Sigmoid colon (tissue), 7 donors: ENCODE measurements around the gene HBG1. TPM values are rescaled to one million over a fixed set of nuclear protein-coding genes. Genes with fewer than 3 reads are reported as not detected.

ENCODE experiments used
- DNase-seq: peaks from one replicate; pipeline ENCODE4 v3.0.0-alpha.2; 2019
- H3K27ac ChIP-seq, 4 donors: fragments of 200-600 bp; sonication (generic); one replicate each; pipeline ENCODE4 v1.5.1; 2016 to 2019; ENCODE audit warnings: mild to moderate bottlenecking in 1 of 4
- H3K27me3 ChIP-seq, 3 donors: fragments of 200-600 bp; sonication (generic); one replicate each; pipeline ENCODE4 v1.5.1; 2019; ENCODE audit warnings: mild to moderate bottlenecking in 1 of 3
- H3K36me3 ChIP-seq, 4 donors: fragments of 200-600 bp; sonication (generic); one replicate each; pipeline ENCODE4 v1.5.1; 2016 to 2019
- H3K4me1 ChIP-seq, 4 donors: fragments of 200-600 bp; sonication (generic); one replicate each; pipeline ENCODE4 v1.5.1; 2017 to 2019
- H3K4me3 ChIP-seq, 4 donors: fragments of 200-600 bp; sonication (generic); one replicate each; pipeline ENCODE4 v1.5.1; 2017 to 2019; ENCODE audit warnings: mild to moderate bottlenecking in 2 of 4, moderate library complexity in 1 of 4
- H3K9me3 ChIP-seq, 4 donors: fragments of 200-600 bp in 3 of 4; sonication (generic) in 3 of 4; one replicate each; pipeline versions ENCODE4 v1.5.1 to v1.6.1; 2013 to 2019
- CTCF ChIP-seq, 4 experiments: fragments of 450-650 bp in 3 of 4; fragments of 200-600 bp in 1 of 4; IDR thresholded peaks; one replicate each; pipeline ENCODE4 v1.5.1; 2016 to 2019; ENCODE audit warnings: antibody characterized with exemption in 4 of 4, mild to moderate bottlenecking in 3 of 4, moderate library complexity in 2 of 4
- EP300 ChIP-seq, 4 donors: sonication (generic); formaldehyde crosslinking; IDR thresholded peaks; one replicate each; pipeline ENCODE4 v1.6.1; 2017; ENCODE audit warnings: antibody characterized with exemption in 4 of 4
- POLR2A ChIP-seq, 2 donors: fragments of 450-650 bp; IDR thresholded peaks; one replicate each; pipeline ENCODE4 v1.6.1; 2016; ENCODE audit warnings: antibody characterized with exemption in 2 of 2, mild to moderate bottlenecking in 2 of 2, moderate library complexity in 2 of 2
- POLR2AphosphoS5 ChIP-seq, 4 donors: sonication (generic); formaldehyde crosslinking; IDR thresholded peaks; one replicate each; pipeline ENCODE4 v1.6.1; 2017; ENCODE audit warnings: antibody characterized with exemption in 4 of 4
- WGBS, 2 donors: extraction: QIAGEN DNeasy Blood & Tissue Kit; methylation state at CpG; one replicate each; pipeline ENCODE4 v1.1.7; 2013; 5-methylcytosine and 5-hydroxymethylcytosine counted together
- intact Hi-C: fragments of 100-400 bp; cut with DNase I; formaldehyde crosslinking; loops from one replicate; pipeline ENCODE4 v1.15.1; 2023
- polyA plus RNA-seq, 3 donors: library from polyadenylated mRNA; stranded (reverse); fragments of 200-250 nt; gene quantifications; one replicate each; pipeline ENCODE4 v1.2.3, GENCODE V29; 2013
- total RNA-seq, 4 donors: library from RNA; depleted of rRNA; stranded (reverse); fragments of >200 nt; gene quantifications; one replicate each; pipeline ENCODE4 v1.1.0, GENCODE V29; 2016
- donor health status: healthy with polysubstance abuse.
- donor health status: Bipolar disorder and iron deficiency.
- donor health status: healthy.

The HBG1 gene
- total and polyA plus RNA-seq, 7 donors = not detected

DNA sequence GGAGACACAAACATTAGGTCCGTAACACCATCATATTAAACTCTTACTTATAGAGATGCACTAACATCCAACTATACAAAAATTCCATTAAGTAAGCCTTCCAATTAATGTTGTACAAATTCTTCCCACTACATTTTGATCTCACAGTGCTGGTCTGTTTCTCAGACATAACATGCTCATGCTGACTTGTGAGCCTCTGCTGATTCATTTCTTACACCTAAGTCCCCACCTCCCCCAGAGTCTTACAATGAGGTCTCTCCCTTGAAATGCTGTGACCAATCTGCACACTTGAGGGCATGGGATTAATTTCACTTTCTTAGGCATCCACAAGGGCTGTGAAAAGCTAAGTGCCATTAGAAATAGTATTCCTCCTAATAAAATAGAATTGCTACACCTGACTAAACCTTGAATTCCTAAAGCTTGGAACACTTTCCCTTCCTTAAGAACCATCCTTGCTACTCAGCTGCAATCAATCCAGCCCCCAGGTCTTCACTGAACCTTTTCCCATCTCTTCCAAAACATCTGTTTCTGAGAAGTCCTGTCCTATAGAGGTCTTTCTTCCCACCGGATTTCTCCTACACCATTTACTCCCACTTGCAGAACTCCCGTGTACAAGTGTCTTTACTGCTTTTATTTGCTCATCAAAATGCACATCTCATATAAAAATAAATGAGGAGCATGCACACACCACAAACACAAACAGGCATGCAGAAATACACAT, 2.0 kb downstream of the HBG1 start:
- intact Hi-C loops = no loop called here
- TF ChIP-seq POLR2A (IDR thresholded peaks at IDR 0.05) = no peak
- no peak for TF ChIP-seq POLR2AphosphoS5 (IDR thresholded peaks at IDR 0.05)
- no peak for TF ChIP-seq CTCF (IDR thresholded peaks at IDR 0.05)
- TF ChIP-seq EP300 (IDR thresholded peaks at IDR 0.05) = no peak
- WGBS, 2 donors = 75 to 89% methylated on average over 3 of the region's 3 CpGs
- Histone ChIP-seq H3K36me3 (no peaks in the 10 kb centered on the region), H3K9me3 (no peaks in the 10 kb centered on the region), H3K27me3 (no peaks in the 10 kb centered on the region), H3K4me1 (no peaks in the 10 kb centered on the region), H3K27ac (no peak overlapping the region), H3K4me3 (no peak overlapping the region)
- DNase-seq = no peak

DNA sequence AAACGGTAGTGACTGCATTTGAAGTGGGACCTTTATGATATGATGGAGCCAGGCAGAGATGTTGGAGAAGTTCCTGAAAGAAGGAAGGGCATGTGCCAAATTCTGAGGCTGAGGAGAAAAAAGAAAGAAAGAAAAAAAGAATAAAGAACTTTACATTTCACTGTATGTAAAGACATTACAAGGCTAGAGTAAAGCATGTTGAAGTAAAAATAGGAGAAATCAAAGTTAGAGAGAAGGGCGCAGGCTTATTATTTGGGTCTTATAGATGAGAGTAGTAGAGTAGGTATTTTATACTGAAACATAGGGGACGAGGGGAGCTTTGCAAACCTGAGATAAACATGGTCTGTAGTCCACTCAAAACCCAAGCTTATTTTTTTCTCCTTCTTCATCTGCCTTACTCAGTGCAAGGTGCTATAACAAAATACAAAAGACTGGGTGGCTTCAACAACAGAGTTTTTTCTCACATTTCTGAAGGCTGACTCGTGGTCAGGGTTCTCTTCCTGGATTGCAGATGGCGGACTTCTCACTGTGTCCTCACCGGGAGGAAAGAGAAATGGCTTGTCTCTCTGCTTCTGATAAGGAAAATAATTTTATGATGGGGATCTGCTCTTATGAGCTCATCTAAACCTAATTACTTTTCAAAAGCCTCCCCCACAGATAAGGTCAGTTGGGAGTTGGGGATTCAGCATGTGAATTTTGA, 2.7 kb downstream of the HBG1 start:
- H3K27me3 ChIP-seq = no peaks in the 10 kb centered on the region
- TF ChIP-seq EP300 (IDR thresholded peaks at IDR 0.05) (no peak), CTCF (IDR thresholded peaks at IDR 0.05) (no peak), POLR2A (IDR thresholded peaks at IDR 0.05) (no peak), POLR2AphosphoS5 (IDR thresholded peaks at IDR 0.05) (no peak)
- H3K9me3 ChIP-seq = no peaks in the 10 kb centered on the region
- no peaks in the 10 kb centered on the region for H3K36me3 ChIP-seq
- no peak overlapping the region for H3K4me3 ChIP-seq
- no peak overlapping the region for H3K27ac ChIP-seq
- no peak for DNase-seq
- no peaks in the 10 kb centered on the region for H3K4me1 ChIP-seq
- 62 to 72% methylated on average over 6 of the region's 6 CpGs for WGBS, 2 donors
- intact Hi-C loops = no loop called here

DNA sequence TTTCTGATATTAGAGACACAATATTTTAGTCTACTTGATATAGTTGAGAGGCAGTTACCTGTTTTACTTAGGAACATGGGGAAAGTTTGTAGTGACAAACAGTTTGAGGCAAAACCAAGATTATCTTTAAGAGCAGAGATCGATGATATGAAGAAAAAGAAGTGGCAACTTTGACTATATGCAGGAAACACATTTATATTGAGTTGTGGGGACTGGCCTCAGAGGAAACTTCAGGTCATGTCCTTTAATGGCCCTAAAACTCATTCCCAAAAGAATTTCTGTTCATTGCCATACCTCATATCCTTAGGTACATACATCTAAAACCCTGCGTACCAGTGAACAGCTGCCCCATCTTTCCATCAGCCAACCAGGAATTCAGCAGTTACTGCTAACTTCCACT, 4.5 kb downstream of the HBG1 start:
- H3K36me3 ChIP-seq = no peaks in the 10 kb centered on the region
- H3K9me3 ChIP-seq = no peaks in the 10 kb centered on the region
- TF ChIP-seq POLR2AphosphoS5 (IDR thresholded peaks at IDR 0.05) (no peak), EP300 (IDR thresholded peaks at IDR 0.05) (no peak), CTCF (IDR thresholded peaks at IDR 0.05) (no peak), POLR2A (IDR thresholded peaks at IDR 0.05) (no peak)
- no peak for DNase-seq
- no peaks in the 10 kb centered on the region for H3K27me3 ChIP-seq
- WGBS, 2 donors = 70 to 80% methylated on average over 2 of the region's 2 CpGs
- intact Hi-C loops = no loop called here
- H3K4me1 ChIP-seq = no peaks in the 10 kb centered on the region
- H3K27ac ChIP-seq = no peak overlapping the region
- no peak overlapping the region for H3K4me3 ChIP-seq

GRCh38 chr11:5243816-5244180, 5.9 kb downstream of the HBG1 start:
- no peak for DNase-seq
- H3K27ac ChIP-seq = no peak overlapping the region
- no peak overlapping the region for H3K4me3 ChIP-seq
- H3K36me3 ChIP-seq = no peaks in the 10 kb centered on the region
- 81 to 86% methylated on average over 4 of the region's 4 CpGs for WGBS, 2 donors
- intact Hi-C loops = no loop called here
- TF ChIP-seq POLR2A (IDR thresholded peaks at IDR 0.05) (no peak), POLR2AphosphoS5 (IDR thresholded peaks at IDR 0.05) (no peak), CTCF (IDR thresholded peaks at IDR 0.05) (no peak), EP300 (IDR thresholded peaks at IDR 0.05) (no peak)
- H3K27me3 ChIP-seq = no peaks in the 10 kb centered on the region
- no peaks in the 10 kb centered on the region for H3K9me3 ChIP-seq
- no peaks in the 10 kb centered on the region for H3K4me1 ChIP-seq
